NCI-H187 treated with DMSO at 0.1 percent for 48 hours (cell line): ENCODE results near the gene C15orf39.

Experiments
- DNase-seq: peaks from one replicate; lab custom pipeline; 2025; lab: John Stamatoyannopoulos, UW

Gene C15orf39

GRCh38 chr15:75197062-75197630 lies 4.5 kb upstream of the C15orf39 start:
- no peak for DNase-seq

- no peak for DNase-seq
These were observed 2.9 kb upstream of the C15orf39 start for GRCh38 chr15:75198560-75199356.

- no peak for DNase-seq
These were observed 2.2 kb upstream of the C15orf39 start for GRCh38 chr15:75199357-75199940.

DNA sequence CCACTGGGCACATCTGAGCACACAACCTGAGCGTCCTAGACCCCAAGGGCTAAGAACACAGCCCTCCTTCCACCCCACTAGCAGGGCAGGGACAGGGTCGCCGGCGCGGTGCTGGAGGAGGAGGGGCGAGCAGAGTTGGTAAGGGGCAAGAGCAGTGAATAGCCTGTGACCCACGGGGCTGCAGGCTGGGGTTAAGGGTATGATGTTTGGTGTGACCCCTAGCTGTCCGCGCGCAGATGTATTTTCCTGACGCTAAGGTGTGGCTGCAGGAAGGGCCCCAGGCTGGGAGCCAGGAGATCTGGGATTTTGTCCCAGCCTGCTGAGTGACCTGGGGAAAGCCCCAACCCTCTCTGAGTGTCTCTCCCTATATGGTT lies 1.3 kb upstream of the C15orf39 start:
- no peak for DNase-seq

- DNase-seq, result peak; percentile 4
These were observed 692 bp upstream of the C15orf39 start for GRCh38 chr15:75200765-75201615.

- no peak for DNase-seq
These were observed 752 bp downstream of the C15orf39 start for GRCh38 chr15:75202251-75203016.

- DNase-seq, result no peak
These were observed 1.6 kb downstream of the C15orf39 start for GRCh38 chr15:75203017-75203907.

GRCh38 chr15:75203908-75204263 lies 2.2 kb downstream of the C15orf39 start:
- DNase-seq, result no peak

DNA sequence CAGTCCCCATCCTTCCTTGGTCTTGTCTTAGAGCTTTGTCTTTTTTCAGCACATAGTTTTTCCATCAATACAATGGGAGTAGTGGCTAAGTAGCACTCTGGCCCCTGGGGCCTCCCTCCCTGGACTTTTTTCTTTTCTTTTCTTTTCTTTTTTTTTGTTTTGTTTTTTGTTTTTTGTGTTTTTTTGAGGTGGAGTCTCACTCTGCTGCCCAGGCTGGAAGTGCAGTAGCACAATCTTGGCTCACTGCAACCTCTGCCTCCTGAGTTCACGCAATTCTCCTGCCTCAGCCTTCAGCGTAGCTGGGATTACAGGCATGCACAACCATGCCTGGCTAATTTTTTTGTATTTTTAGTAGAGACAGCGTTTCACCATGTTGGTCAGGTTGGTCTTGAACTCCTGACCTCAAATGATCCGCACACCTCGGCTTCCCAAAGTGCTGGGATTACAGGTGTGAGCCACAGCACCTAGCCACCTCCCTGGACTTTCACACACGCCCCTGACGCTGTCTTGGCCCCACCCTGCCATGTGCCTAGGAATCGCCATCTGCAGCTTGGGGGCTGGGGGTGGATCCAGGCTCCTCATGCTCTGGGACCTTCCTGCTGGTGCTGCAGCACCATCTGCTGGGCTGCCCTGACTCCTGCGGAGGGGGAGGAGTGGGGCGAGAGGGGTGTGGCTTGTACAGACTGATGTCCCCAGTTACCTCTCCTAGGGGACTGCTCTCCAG lies 2.8 kb downstream of the C15orf39 start:
- peak; percentile 35 for DNase-seq

- DNase-seq, result no peak
These were observed 3.3 kb downstream of the C15orf39 start for GRCh38 chr15:75205064-75205395.

DNA sequence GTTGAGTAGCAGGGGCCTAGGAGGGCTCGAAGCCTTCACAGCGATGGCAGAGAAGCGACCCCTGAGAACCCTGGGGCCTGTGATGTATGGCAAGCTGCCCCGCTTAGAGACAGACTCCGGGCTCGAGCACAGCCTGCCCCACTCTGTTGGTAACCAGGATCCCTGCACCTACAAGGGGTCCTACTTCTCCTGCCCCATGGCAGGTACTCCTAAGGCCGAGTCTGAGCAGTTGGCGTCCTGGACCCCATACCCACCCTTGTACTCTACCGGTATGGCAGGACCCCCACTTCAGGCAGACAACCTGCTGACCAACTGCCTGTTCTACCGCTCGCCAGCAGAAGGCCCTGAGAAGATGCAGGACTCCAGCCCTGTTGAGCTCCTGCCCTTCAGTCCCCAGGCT lies 4.3 kb downstream of the C15orf39 start:
- no peak for DNase-seq

DNA sequence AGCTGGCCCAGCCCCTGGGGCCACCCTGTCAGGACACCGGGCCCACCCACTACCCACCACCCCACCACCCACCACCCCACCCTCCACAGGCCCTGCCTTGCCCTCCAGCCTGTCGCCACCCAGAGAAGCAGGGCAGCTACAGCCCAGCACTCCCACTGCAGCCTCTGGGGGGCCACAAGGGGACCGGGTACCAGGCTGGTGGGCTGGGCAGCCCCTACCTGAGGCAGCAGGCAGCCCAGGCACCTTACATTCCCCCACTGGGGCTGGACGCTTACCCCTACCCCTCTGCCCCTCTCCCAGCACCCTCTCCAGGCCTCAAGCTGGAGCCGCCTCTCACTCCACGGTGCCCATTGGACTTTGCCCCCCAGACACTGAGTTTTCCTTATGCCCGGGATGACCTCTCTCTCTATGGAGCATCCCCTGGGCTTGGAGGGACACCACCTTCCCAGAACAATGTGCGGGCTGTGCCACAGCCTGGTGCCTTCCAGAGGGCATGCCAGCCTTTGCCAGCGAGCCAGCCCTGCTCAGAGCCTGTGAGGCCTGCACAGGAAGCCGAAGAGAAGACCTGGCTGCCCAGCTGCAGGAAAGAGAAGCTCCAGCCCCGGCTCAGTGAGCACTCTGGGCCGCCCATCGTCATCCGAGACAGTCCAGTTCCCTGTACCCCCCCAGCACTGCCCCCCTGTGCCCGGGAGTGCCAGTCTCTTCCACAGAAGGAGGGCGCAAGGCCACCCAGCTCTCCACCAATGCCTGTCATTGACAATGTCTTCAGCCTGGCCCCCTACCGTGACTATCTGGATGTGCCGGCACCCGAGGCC lies 5.3 kb downstream of the C15orf39 start:
- DNase-seq, result no peak

- DNase-seq, result no peak
These were observed 6.2 kb downstream of the C15orf39 start for GRCh38 chr15:75207618-75208500.

- DNase-seq, result no peak
These were observed 7.0 kb downstream of the C15orf39 start for GRCh38 chr15:75208501-75209288.

GRCh38 chr15:75209289-75209676 lies 7.6 kb downstream of the C15orf39 start:
- DNase-seq, result no peak

- no peak for DNase-seq
These were observed 9.1 kb downstream of the C15orf39 start for GRCh38 chr15:75210811-75211230.

DNA sequence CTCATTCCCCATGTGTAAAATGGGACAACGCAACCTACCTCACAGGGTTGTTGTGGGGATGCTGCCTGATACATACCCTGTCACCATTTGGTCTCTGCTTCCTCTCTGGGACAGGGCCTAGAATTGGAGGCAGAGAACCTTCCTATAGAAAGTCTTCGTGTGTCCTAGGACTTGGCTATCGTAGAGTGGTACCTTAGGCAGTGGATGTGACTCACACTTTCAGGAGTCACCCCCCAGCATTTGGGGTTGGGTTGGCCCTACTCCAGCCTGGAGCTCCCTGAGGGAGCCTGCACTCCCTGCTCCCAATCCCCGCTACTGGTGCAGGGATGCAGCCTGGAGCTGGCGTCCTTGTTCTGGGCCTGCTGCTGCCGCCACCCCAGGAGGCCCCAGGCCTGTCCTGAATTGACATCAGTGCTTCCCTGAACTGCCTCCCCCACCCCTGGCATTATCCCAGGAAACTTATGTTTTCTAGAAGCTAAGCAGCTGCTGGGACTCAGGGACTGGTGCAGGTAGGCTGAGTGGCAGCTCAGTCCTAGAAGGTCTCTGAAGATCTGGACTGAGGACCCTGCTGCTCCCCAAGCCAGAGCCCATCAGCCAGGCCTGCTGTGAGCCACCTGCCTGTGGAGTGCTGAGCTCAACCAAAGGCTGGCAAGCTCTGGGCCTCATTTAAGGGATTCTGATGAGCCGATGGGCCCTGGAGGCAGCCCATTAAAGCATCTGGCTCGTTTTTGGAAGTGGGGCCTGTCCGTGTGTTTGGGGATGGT lies 9.9 kb downstream of the C15orf39 start:
- DNase-seq, result no peak
